Psoas muscle (tissue), 8 donors: Measurements from ENCODE around the gene GLI3. TPM values are rescaled to one million over a fixed set of nuclear protein-coding genes. Genes with fewer than 3 reads are reported as not detected.

Experiments used
- ATAC-seq, 4 donors: fragments of 200-7000 bp; cut with Tn5 transposase; one replicate each; pipeline ENCODE4 v1.9.1; 2020; ENCODE audit warnings: moderate library complexity in 3 of 4, mild to moderate bottlenecking in 2 of 4
- DNase-seq, 2 donors: peaks; one replicate each; pipeline ENCODE4 v3.0.0-alpha.2; 2020
- H3K27ac ChIP-seq: fragments of 200-600 bp; one replicate; pipeline ENCODE4 v1.8.0; 2022
- H3K27me3 ChIP-seq, 3 donors: fragments of 200-600 bp in 1 of 3; one replicate each; pipeline versions ENCODE4 v1.6.1 to v1.8.0; 2013 to 2022; ENCODE audit warnings: low read length in 2 of 3, mild to moderate bottlenecking in 2 of 3, moderate library complexity in 1 of 3; ENCODE audit not compliant: insufficient read depth in 3 of 3
- H3K36me3 ChIP-seq, 2 donors: fragments of 200-600 bp in 1 of 2; one replicate each; pipeline versions ENCODE4 v1.6.1 to v1.8.0; 2013 to 2022; ENCODE audit warnings: low read depth in 1 of 2, mild to moderate bottlenecking in 1 of 2, moderate library complexity in 1 of 2; ENCODE audit not compliant: insufficient read depth in 1 of 2
- H3K4me1 ChIP-seq: fragments of 200-600 bp; one replicate; pipeline ENCODE4 v1.8.0; 2022
- H3K4me3 ChIP-seq: fragments of 200-600 bp; one replicate; pipeline ENCODE4 v1.8.0; 2022; ENCODE audit warnings: mild to moderate bottlenecking
- H3K9me3 ChIP-seq: fragments of 200-600 bp; one replicate; pipeline ENCODE4 v1.8.0; 2022
- WGBS, 3 donors: extraction: QIAGEN DNeasy Blood & Tissue Kit; methylation state at CpG; one replicate each; pipeline versions ENCODE4 v1.1.6 to v1.1.7; 2013; 5-methylcytosine and 5-hydroxymethylcytosine counted together
- intact Hi-C, 2 donors: fragments of 100-400 bp; cut with DNase I; formaldehyde crosslinking; loops; one replicate each; pipeline versions ENCODE4 v1.11.0 to v1.14.2; 2022
- polyA plus RNA-seq, 3 donors: library from polyadenylated mRNA; stranded (reverse); fragments of 200-250 nt; gene quantifications; one replicate each; pipeline ENCODE4 v1.2.3, GENCODE V29; 2013
- total RNA-seq, 4 donors: library from RNA; stranded (reverse); fragmentation: NEBNext Ultra II Directional in 2 of 4; extraction: Animal tissue kit (Norgen Biotek cat#: 25700) in 2 of 4; gene quantifications; one replicate each; pipeline versions ENCODE4 v1.2.1 to v1.2.4, GENCODE V29; 2021 to 2023
- TF ChIP-seq, protein P1 (sequence below): fragments of 200-600 bp; IDR thresholded peaks from one replicate; pipeline ENCODE4 v1.8.0; 2022; ENCODE audit warnings: antibody characterized with exemption
- donor health status: healthy with polysubstance abuse.
- donor health status: DM: no; HTN: no; CAD: no; lungs with moderate emphysema.
- donor health status: Bipolar disorder and iron deficiency.
- donor health status: healthy.
- donor health status: DM: yes; HTN: yes; CAD: no.
- donor health status: DM: no; HTN: no; CAD: no.
- donor health status: DM: no; HTN: no; CAD: no.
- donor health status: DM: yes; HTN: yes; CAD: no.

Gene GLI3
- total and polyA plus RNA-seq, 7 donors = 0.24 to 4.9 (median 3.2) TPM

DNA sequence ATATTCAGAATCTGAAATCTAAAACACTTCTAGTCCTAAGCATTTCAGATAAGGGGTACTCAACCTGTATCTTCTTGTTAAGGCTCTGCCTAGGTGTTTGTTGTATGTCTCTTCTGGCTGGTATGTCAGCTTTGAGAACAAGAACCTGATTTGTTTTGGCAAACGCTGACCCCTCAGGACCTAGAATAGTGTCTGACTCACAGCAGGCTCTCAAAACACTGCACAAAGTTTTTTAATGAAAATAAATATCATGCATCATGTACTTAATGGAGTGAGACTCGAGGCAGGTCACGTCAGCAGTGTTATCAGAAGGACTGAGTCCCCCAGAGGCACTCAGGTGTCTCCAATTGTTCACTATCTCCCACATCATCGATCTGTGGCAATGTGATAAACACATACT is 99.1 kb downstream of the GLI3 start:
- H3K9me3 ChIP-seq = no peaks in the 10 kb centered on the region
- intact Hi-C loops = no loop called here
- ATAC-seq (no peak), DNase-seq (no peak)
- no peaks in the 10 kb centered on the region for H3K36me3 ChIP-seq
- H3K4me1 ChIP-seq = no peaks in the 10 kb centered on the region
- H3K27me3 ChIP-seq = peaks cover 0 to 3% (median 0%) of the 10 kb centered on the region in 3 donors
- H3K4me3 ChIP-seq = no peak overlapping the region
- TF ChIP-seq, protein P1, sequence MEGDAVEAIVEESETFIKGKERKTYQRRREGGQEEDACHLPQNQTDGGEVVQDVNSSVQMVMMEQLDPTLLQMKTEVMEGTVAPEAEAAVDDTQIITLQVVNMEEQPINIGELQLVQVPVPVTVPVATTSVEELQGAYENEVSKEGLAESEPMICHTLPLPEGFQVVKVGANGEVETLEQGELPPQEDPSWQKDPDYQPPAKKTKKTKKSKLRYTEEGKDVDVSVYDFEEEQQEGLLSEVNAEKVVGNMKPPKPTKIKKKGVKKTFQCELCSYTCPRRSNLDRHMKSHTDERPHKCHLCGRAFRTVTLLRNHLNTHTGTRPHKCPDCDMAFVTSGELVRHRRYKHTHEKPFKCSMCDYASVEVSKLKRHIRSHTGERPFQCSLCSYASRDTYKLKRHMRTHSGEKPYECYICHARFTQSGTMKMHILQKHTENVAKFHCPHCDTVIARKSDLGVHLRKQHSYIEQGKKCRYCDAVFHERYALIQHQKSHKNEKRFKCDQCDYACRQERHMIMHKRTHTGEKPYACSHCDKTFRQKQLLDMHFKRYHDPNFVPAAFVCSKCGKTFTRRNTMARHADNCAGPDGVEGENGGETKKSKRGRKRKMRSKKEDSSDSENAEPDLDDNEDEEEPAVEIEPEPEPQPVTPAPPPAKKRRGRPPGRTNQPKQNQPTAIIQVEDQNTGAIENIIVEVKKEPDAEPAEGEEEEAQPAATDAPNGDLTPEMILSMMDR = no peak
- 78 to 85% (median 80%) methylated on average over 4 of the region's 4 CpGs for WGBS, 3 donors
- H3K27ac ChIP-seq = no peak overlapping the region

DNA sequence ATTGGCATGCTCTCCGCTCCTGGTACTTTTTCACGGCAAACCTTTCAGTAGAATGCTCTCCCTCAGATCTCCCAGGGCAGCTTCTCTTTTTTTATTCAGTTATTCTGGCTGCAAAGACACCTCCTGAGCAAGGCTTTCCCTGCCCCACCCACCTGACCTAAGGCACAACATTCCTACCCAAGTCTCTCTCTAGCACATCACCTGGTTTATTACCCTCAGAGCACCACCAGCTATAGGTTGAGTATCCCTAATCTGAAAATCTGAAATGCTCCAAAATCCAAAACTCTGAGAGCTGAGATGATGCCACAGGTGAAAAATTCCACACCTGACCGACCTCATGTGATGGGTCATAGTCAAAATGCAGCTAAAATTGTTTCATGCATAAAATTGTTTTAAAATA is 99.6 kb downstream of the GLI3 start:
- intact Hi-C loops = no loop called here
- Histone ChIP-seq H3K27ac (no peak overlapping the region), H3K27me3 (peaks cover 0 to under 1% (median 0%) of the 10 kb centered on the region in 3 donors), H3K4me3 (no peak overlapping the region), H3K9me3 (no peaks in the 10 kb centered on the region), H3K36me3 (no peaks in the 10 kb centered on the region), H3K4me1 (no peaks in the 10 kb centered on the region)
- ATAC-seq = no peak
- DNase-seq = no peak
- TF ChIP-seq, protein P1 = no peak
- WGBS, 3 donors = 85 to 92% (median 89%) methylated on average over 3 of the region's 3 CpGs

DNA sequence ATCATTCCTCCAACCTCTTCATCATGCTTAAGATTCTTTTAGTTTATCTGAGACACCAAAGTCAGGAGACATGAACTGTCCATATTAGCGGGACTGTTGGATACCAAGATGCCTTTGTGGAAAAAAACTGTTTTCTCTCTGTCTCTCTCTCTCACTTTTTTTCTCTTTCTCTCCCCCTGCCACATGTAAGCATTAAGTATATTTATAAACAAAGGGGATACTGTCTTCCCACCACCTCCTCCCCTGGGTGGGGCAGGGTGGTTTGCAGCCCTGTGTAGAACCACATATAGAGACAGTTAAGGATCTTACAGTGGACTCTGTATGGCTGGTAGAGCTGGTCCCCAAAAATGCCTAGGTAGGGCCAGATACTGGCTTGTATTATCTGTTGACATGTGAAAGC is 101.3 kb downstream of the GLI3 start:
- TF ChIP-seq, protein P1 = no peak
- WGBS, 3 donors = 93 to 100% (median 99%) methylated on average over 1 of the region's 1 CpG
- ATAC-seq = no peak
- Histone ChIP-seq H3K4me3 (no peak overlapping the region), H3K27ac (no peak overlapping the region), H3K27me3 (no peaks in the 10 kb centered on the region), H3K4me1 (no peaks in the 10 kb centered on the region), H3K9me3 (peaks cover 6% of the 10 kb centered on the region), H3K36me3 (no peaks in the 10 kb centered on the region)
- intact Hi-C loops = no loop called here
- DNase-seq = no peak

GRCh38 chr7:42134276-42134876 is 102.6 kb downstream of the GLI3 start:
- WGBS, 3 donors = 74 to 78% (median 75%) methylated on average over 10 of the region's 10 CpGs
- H3K27ac ChIP-seq = no peak overlapping the region
- H3K9me3 ChIP-seq = peaks cover 8% of the 10 kb centered on the region
- H3K4me3 ChIP-seq = no peak overlapping the region
- intact Hi-C loops = no loop called here
- TF ChIP-seq, protein P1 = no peak
- ATAC-seq (no peak), DNase-seq (no peak)
- no peaks in the 10 kb centered on the region for H3K4me1 ChIP-seq
- H3K36me3 ChIP-seq = no peaks in the 10 kb centered on the region
- H3K27me3 ChIP-seq = no peaks in the 10 kb centered on the region

DNA sequence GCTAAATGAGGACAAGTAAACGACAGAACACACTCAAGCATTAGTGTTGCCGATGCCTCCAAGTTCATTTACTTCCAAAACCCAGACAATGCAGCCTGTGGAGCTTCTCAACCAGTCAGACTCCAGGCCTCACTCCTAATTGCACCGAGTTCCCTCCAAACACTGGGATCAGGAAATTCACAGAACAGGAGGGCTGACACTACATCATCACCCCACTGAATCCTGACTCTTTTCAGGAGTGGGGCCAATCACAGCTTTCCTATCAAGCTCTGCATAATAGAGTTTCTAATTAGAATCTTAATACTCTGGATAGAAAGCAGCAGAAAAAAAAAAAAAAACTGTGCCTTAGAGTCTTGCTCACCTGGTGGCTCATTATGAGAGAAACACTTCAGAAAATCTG is 103.7 kb downstream of the GLI3 start:
- Histone ChIP-seq H3K27me3 (no peaks in the 10 kb centered on the region), H3K36me3 (no peaks in the 10 kb centered on the region), H3K4me3 (no peak overlapping the region), H3K27ac (no peak overlapping the region), H3K9me3 (peaks cover 8% of the 10 kb centered on the region), H3K4me1 (no peaks in the 10 kb centered on the region)
- WGBS, 3 donors = 37 to 58% (median 43%) methylated on average over 3 of the region's 3 CpGs
- ATAC-seq (no peak), DNase-seq (no peak)
- intact Hi-C loops = no loop called here
- TF ChIP-seq, protein P1 = no peak
